Left hindlimb (tissue), 1 donor: ENCODE results near the gene CSF3.
A peak's percentile ranks its signal among the peaks of the same experiment; 100 is the strongest.
"Not testable (repeated sequence)": the region's sequence is repeated elsewhere in the genome, so short reads cannot be mapped to it uniquely, and the experiment has no call there.

Experiments used
- DNase-seq: peaks from one replicate; pipeline ENCODE4 v3.0.0-alpha.2; 2018

Gene CSF3

DNA sequence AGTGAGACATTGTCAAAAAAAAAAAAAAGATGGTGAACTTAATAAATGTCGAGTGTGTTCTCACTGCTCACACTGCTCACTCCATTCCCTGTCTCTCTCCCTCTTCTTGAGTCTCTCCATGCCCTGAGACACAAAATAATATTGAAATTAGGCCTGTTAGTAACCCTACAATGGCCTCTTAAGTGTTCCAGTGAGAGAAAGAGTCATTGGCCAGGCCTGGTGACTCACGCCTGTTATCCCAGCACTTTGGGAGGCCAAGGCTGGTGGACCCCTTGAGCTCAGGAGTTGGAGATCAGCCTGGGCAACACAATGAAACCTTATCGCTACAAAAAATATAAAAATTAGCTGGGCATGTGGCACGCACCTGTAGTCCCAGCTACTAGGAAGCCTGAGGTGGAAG, 16.2 kb upstream of the CSF3 start:
- DNase-seq, result no peak

GRCh38 chr17:40000161-40000560, 15.1 kb upstream of the CSF3 start:
- DNase-seq, result no peak

DNA sequence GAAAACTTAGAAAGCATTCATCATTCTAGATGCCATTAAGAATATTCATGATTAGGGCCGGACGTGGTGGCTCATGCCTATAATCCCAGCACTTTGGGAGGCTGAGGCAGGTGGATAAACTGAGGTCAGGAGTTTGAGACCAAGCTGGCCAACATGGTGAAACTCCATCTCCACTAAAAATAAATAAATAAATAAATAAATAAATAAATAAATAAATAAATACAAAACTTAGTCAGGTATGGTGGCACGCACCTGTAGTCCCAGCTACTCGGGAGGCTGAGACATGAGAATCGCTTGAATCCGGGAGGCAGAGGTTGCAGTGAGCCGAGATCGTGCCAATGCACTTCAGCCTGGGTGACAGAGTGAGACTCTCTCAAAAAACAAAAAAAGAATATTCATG, 13.9 kb upstream of the CSF3 start:
- DNase-seq, result not testable (repeated sequence)

- no peak for DNase-seq
Observed at GRCh38 chr17:40004072-40004471, 11.2 kb upstream of the CSF3 start.

- DNase-seq, result no peak
Observed at GRCh38 chr17:40004712-40005111, 10.5 kb upstream of the CSF3 start.

DNA sequence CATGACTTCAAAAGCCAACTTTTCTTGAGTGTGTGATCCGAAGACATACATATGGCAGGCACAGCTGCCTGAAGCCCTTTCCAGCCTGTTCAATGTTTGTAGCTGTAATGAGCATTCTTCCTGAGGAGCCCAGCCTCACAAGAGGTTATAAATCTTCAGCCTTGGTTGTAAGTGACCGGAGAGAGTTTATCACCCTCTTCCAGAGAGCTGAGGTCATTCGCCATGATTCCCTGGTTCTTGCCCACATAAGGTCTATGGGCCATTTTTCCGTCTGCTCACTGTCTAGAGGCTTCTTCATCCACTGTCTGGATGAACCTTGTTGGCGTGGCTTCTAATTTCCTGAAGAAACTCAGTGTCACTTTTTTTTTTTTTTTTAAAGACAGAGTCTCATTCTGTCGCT, 9.7 kb upstream of the CSF3 start:
- DNase-seq, result no peak

GRCh38 chr17:40010946-40011500, 4.2 kb upstream of the CSF3 start:
- not testable (repeated sequence) for DNase-seq

DNA sequence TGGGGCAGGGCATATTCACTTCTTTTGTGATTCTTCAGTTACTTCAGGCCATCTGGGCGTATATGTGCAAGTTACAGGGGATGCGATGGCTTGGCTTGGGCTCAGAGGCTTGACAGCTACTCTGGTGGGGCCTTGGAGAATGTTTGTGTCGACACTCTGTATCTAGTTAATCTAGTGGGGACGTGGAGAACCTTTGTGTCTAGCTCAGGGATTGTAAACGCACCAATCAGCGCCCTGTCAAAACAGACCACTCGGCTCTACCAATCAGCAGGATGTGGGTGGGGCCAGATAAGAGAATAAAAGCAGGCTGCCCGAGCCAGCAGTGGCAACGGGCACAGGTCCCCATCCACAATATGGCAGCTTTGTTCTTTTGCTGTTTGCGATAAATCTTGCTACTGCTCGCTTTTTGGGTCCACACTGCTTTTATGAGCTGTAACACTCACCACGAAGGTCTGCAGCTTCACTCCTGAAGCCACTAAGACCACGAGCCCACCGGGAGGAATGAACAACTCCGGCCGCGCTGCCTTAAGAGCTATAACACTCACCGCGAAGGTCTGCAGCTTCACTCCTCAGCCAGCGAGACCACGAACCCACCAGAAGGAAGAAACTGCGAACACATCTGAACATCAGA, 3.1 kb upstream of the CSF3 start:
- not testable (repeated sequence) for DNase-seq

- DNase-seq, result no peak
Observed at GRCh38 chr17:40014375-40014980, 762 bp upstream of the CSF3 start.

DNA sequence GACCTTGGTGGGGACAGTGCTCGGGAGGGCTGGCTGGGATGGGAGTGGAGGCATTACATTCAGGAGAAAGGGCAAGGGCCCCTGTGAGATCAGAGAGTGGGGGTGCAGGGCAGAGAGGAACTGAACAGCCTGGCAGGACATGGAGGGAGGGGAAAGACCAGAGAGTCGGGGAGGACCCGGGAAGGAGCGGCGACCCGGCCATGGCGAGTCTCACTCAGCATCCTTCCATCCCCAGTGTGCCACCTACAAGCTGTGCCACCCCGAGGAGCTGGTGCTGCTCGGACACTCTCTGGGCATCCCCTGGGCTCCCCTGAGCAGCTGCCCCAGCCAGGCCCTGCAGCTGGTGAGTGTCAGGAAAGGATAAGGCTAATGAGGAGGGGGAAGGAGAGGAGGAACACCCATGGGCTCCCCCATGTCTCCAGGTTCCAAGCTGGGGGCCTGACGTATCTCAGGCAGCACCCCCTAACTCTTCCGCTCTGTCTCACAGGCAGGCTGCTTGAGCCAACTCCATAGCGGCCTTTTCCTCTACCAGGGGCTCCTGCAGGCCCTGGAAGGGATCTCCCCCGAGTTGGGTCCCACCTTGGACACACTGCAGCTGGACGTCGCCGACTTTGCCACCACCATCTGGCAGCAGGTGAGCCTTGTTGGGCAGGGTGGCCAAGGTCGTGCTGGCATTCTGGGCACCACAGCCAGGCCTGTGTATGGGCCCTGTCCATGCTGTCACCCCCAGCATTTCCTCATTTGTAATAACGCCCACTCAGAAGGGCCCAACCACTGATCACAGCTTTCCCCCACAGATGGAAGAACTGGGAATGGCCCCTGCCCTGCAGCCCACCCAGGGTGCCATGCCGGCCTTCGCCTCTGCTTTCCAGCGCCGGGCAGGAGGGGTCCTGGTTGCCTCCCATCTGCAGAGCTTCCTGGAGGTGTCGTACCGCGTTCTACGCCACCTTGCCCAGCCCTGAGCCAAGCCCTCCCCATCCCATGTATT, 1.1 kb downstream of the CSF3 start:
- DNase-seq, result no peak

DNA sequence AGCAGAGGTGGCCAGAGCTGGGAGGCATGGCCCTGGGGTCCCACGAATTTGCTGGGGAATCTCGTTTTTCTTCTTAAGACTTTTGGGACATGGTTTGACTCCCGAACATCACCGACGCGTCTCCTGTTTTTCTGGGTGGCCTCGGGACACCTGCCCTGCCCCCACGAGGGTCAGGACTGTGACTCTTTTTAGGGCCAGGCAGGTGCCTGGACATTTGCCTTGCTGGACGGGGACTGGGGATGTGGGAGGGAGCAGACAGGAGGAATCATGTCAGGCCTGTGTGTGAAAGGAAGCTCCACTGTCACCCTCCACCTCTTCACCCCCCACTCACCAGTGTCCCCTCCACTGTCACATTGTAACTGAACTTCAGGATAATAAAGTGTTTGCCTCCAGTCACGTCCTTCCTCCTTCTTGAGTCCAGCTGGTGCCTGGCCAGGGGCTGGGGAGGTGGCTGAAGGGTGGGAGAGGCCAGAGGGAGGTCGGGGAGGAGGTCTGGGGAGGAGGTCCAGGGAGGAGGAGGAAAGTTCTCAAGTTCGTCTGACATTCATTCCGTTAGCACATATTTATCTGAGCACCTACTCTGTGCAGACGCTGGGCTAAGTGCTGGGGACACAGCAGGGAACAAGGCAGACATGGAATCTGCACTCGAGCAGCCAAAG, 2.3 kb downstream of the CSF3 start:
- DNase-seq, result no peak

DNA sequence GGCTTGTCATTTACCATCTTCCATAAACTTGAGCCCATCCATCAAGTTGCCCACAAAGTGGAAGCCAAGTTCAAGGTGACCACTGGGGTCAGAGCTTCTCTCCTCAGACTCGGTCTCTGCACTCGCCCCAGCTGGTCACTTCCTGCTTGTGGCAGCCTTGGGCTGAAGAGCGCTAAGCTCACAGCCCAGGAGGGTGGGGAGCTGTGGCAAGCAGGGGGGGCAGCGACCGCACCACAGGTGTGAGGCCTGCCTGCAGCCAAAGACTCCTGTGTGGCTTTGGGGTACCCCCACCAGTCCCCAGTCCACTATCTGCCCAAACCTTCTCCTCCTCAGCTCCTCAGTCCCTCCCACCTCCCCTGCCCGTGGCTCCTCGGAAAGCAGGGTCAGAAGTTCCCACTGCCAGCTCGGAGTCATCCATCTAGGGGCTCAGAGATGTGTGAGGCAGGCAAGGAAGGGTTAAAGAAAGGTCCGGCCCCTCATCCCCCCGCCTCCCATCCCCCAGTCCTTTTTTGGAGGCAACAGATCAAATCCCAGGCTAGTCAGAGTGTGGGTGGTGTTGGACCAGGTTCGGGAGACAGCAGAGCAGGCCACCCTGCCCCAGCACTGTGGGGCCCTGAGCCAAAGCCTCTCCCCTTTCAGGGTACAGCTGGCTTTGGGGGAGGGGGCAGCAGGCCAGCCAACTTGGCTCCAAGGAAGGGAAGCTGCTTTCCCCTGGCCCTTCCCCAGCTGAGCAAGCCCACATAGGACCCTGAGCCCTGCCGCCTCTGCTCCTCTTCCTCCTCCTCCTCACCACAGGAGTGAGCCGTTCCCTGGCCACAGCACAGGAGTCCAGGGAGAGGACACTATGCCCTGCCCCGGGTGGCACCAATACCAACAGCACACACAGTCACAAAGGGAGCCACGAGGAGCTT, 3.2 kb downstream of the CSF3 start:
- DNase-seq, result peak; percentile 84

- no peak for DNase-seq
Observed at GRCh38 chr17:40019140-40019991, 4.1 kb downstream of the CSF3 start.

- no peak for DNase-seq
Observed at GRCh38 chr17:40020146-40020545, 4.9 kb downstream of the CSF3 start.

DNA sequence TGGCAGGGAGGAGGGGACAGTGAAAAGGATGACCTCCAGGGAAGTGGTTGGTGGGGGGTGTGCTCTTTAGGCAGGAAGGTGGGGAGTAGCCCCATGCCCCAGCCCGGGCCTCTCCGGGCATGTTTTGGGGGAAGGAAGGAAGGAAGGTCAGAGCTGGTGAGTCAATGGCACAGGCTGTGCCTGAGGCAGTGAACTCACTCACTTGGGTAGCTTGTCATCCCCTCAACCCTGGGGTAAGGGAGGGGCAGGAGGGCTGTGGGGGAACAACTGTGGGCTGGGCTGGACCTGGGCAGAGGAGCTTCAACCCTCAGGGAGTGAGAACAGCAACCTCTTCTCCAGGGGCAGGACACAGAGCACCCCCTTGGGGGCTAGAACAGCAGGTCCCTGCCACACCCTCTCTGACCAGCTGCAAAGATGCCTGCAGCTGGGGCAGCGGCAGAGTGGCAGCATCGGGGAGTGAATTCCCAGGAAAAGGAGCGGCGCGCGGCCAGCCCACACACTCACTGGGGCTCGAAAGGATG, 6.3 kb downstream of the CSF3 start:
- DNase-seq, result peak; percentile 48

- DNase-seq, result no peak
Observed at GRCh38 chr17:40022497-40022896, 7.3 kb downstream of the CSF3 start.

DNA sequence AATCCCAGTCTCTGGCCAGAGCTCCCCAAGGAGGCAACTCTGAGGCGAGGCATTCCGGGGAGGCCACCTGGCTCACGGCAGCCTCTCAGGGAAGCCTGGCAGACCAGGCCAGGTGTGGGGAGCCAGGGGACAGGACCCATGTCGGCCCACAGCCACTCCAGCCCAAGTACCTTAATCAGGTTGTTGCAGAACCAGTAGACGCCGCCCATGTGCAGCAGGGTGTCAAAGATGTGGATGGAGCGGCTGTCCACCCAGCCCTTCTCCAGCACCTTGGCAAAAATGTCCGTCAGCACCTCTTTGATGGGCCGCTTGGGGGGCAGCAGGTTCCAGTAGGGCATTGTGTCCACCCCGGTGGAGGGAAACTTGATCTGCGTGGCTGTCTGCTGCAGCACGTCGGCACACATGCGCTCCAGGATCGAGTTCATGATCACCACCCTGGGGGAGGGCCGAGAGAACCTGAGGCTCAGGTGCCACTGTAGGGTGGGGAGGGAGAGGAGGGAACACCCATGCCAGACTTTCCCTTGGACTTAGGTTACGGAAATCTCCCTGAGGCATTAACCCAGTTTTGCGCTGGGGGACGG, 7.8 kb downstream of the CSF3 start:
- no peak for DNase-seq

- no peak for DNase-seq
Observed at GRCh38 chr17:40023590-40024292, 8.5 kb downstream of the CSF3 start.

- no peak for DNase-seq
Observed at GRCh38 chr17:40024901-40025300, 9.7 kb downstream of the CSF3 start.
